Hematopoietic multipotent progenitor cell (in vitro differentiated cells): ENCODE measurements around the gene NR1H3. TPM values are rescaled to one million over a fixed set of nuclear protein-coding genes. Genes with fewer than 3 reads are reported as not detected.
"Not testable (repeated sequence)": the region's sequence is repeated elsewhere in the genome, so short reads cannot be mapped to it uniquely, and the experiment has no call there.

Source experiments
- DNase-seq, 3 donors: peaks; one replicate each; pipeline ENCODE4 v3.0.0-alpha.2; 2011 to 2015; ENCODE audit warnings: low read depth in 2 of 3, low spot score in 2 of 3
- total RNA-seq: library from RNA; depleted of rRNA; stranded (reverse); fragments of >200 nt; gene quantifications from one replicate; pipeline ENCODE4 v1.2.3, GENCODE V29; 2012

The NR1H3 gene
- 69.5 TPM for total RNA-seq

DNA sequence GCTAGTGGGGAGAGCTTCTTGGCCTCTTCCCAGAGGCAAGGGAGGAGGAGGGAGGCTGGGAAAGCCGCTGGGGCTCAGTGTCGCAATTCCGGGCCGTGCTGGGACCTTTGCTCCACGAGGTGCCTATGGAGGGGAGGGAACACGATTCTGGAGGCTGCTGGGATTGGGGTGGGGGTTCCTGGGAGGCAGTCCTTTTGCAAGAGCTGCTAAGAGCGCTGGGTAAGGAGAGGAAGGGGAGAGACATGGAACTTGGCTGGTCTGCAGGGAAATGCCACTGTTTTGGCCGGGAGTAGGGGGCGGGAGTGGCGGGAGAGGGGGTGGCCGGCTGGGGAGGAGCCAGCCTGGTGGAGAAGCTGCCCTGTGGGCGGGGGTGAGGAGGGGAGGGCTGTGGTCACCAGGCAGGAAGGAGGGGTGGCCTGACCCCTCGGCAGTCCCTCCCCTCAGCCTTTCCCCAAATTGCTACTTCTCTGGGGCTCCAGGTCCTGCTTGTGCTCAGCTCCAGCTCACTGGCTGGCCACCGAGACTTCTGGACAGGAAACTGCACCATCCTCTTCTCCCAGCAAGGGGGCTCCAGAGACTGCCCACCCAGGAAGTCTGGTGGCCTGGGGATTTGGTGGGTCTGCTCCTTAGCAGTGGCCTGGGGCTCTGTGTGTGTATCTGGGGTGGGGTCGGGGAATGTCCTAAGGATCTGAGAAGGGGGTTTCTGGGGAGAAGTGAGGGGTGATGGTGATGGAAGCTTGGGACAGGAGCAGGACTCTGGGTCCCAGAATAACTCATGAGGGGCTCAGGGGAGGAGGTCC lies at the start of gene NR1H3:
NR1H3 (plus strand) TSS at position 480 of the 800 bp plus-strand sequence. CDS start 1,221 bp downstream, outside the sequence.
- DNase-seq, result no peak

GRCh38 chr11:47208008-47208552 lies 49.7 kb upstream of the NR1H3 start:
- DNase-seq, result not testable (repeated sequence)

DNA sequence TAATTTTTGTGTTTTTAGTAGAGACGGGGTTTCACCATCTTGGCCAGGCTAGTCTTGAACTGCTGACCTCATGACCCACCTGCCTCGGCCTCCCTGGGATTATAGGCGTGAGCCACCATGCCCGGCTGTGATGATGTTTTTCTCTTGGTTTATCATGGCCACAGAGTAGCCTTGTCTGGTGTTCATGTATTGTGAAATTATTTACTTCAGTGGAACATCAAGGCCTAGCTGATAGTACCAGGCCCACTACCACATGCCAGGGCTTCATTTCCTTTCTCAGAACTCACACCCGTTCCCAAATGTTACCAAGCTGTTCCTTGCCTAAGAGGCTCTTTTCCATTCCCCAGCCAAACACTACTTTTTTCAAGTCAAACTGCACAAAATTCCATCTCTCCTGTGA lies 49.2 kb upstream of the NR1H3 start:
- DNase-seq, result no peak

DNA sequence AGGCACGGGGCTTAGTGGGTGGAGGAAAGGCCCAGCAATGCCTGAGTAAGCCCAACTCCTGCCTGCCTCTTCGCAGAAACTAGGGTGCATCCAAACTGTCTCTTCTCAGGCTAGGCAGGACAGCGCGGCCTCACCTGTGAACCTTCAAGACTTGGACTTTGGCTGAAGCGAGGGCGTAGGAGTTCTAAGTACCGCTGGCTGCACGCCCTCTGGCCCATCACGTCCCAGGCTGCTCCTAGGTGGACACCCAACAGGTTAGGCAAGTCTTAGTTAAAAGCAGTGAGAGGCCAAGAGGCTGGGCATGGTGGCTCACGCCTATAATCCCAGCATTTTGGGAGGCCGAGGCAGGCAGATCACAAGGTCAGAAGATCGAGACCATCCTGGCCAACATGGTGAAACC lies 44.9 kb upstream of the NR1H3 start:
- no peak for DNase-seq

DNA sequence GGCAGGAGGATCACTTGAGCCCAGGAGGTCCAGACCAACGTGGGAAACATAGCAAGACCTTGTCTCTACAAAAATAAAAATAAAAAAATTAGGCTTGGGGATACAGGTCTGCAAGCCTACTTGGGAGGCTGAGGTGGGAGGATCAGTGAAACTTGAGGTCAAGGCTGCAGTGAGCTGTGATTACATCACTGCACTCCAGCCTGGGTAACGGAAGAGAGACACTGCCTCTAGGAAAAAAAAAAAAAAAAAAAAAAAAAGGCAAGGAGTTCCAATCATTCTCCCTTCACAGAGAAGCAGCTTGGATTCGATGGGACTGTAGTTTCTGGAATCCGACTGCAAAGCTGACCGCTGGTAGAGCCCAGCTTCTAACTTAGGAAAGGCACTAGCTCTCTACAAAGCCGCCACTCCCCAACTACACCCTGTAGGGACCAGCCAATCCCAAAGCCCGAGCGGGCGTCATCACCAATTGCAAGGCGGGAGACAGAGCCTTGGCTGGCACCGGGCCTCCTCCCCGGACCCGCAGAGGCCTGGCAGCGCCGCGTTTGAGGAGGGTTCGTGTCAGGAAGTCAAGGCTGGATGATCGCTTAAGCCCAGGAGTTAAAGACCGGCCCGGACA lies 43.7 kb upstream of the NR1H3 start:
- DNase-seq, result peak; percentile 49 to 95 (median 86)

- DNase-seq, result peak in 1 of 3 donors; percentile 3
These were observed 42.4 kb upstream of the NR1H3 start for GRCh38 chr11:47215366-47215910.

GRCh38 chr11:47216121-47216798 lies 41.5 kb upstream of the NR1H3 start:
- peak in 2 of 3 donors; percentile 53 to 73 for DNase-seq

DNA sequence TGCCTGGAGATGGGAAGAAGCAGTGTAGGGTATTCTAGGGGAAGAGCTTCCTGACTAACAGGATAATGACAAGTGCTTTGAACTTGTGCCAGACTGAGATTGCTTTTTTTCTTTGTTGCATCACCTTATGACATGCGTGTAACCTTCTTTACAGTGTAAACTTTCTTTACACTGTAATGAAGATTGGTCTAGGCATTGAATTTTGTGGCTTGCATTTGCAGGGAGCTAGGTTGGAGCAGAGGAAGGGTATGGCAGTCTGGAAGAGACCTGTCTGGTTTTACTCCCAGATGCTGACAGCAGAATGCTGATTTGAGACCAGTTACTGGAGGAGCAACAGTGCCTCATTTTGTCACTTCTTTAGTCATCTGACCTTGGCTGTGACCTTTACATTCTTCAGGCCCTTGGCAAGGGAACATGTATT lies 37.4 kb upstream of the NR1H3 start:
- DNase-seq, result no peak

GRCh38 chr11:47222696-47223095 lies 35.1 kb upstream of the NR1H3 start:
- DNase-seq, result no peak

DNA sequence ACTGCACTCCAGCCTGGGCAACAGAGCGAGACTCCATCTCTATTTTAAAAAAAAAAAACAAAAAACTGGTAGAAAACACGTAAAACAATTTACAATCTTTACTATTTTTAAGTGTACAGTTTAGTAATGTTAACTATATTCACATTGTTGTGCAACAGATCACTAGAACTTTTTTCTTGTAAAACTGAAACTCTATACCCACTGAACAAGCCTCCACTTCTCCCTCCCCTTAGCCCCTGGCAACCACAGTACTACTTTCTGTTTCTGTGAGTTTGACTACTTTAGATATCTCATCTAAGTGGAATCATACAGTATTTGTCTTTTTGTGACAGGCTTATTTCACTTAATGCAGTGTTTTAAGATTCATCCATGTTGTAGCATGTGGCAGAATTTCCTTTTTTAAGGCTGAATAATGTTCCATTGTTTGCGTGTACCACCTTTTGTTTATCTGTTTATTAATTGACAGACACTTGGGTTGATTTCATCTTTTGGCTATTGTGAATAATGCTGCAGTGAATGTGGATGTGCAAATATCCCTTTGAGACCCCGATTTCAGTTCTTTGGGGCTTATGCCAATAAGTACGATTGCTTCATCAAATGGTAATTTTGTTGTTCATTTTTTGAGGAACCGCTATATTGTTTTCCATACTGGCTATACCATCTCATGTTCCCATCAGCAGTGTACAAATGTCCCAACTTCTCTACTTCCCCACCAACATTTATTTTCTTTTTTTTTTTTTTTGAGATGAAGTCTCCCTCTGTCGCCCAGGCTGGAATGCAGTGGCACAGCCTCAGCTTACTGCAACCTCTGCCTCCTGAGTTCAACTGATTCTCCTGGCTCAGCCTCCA lies 32.0 kb upstream of the NR1H3 start:
- no peak for DNase-seq

GRCh38 chr11:47229161-47229560 lies 28.6 kb upstream of the NR1H3 start:
- DNase-seq, result no peak

GRCh38 chr11:47233051-47233450 lies 24.7 kb upstream of the NR1H3 start:
- no peak for DNase-seq

GRCh38 chr11:47233989-47234668 lies 23.7 kb upstream of the NR1H3 start:
- peak in 2 of 3 donors; percentile 52 to 76 for DNase-seq

GRCh38 chr11:47234669-47235100 lies 23.1 kb upstream of the NR1H3 start:
- peak; percentile 48 to 74 (median 57) for DNase-seq

GRCh38 chr11:47235163-47235562 lies 22.6 kb upstream of the NR1H3 start:
- DNase-seq, result no peak

DNA sequence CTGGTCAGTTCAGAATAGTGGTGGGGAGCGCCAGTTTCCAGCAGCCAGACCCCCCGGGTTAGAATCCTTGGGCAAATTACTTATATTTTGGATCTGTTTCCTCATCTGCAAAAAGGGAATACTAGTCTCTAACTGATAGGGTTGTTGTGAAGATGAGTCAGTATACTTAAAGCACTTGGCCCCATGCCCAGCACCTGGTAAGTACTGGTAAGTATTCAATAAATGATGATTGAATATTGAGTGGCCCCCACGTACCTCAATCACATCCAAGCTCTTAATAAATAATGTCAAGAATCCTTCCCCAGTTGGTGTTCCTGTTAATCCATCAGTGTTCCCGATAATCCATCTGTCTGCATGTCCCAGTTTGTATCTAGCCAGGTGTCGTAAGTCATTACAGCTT lies 21.3 kb upstream of the NR1H3 start:
- DNase-seq, result no peak

DNA sequence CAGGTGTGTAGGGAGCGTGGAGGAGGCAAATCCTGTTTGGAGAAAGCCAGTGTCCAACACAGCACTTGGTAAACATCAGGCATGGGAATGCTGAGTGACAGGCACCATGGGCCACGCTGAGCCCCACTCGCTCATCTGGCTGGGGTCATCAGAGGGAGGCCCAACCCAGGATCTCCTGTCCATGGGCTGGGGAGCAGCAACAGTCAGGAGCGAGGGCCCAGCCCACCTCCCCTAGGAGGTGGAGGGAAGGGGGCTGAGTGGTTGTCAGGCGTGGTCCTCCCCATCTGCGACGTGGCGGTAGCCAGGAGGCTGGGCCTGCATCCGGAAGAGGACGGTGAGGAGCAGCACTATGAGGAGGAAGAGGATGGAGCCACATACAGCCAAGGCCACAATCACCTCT lies 17.9 kb upstream of the NR1H3 start:
- no peak for DNase-seq

GRCh38 chr11:47241841-47242301 lies 15.9 kb upstream of the NR1H3 start:
- DNase-seq, result no peak

- no peak for DNase-seq
These were observed 15.1 kb upstream of the NR1H3 start for GRCh38 chr11:47242596-47243192.
